Measurements from ENCODE around the gene APOL2.
"Not testable (repeated sequence)": the region's sequence is repeated elsewhere in the genome, so short reads cannot be mapped to it uniquely, and the experiment has no call there.

Gene APOL2

DNA sequence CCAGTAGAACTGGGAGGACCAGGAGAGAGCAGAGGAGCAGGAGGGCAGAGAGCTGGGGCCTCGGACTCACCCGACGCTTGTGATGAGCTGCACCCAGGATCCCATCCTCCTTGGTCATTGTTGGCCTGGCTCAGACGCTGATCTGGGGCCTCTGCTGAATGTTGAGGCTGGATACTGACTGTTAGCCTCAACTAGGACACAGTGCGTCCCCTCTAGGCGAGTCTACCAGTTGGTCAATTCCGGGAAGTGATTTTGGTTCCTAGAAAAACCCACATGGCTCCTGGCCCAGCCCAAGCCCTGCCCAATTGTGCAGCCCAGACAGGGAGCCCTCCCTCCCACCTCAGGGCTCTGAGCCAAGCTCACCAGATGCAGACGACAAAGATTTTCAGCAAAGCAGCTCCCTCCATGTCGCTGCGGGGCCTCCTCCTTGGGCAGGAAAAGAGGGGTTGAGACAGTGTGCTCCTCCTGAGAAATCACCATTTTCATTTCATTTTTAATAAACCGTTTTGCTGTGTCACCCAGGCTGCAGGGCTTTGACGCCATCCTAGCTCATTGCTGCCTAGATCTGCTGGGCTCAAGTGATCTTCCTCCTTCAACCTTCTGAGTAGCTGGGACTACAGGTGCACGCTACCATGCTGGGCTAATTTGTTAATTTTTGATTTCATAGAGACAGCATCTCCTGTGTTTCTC, 37.6 kb downstream of the APOL2 start, which contains the start of gene APOL4:
TSS of gene APOL4 (minus strand) at position 180 of the 690 bp plus-strand sequence. CDS start at position 105, 75 bp downstream.
- H3K27ac ChIP-seq = no peak within 1 kb of the TSS
- TF ChIP-seq, protein P1, sequence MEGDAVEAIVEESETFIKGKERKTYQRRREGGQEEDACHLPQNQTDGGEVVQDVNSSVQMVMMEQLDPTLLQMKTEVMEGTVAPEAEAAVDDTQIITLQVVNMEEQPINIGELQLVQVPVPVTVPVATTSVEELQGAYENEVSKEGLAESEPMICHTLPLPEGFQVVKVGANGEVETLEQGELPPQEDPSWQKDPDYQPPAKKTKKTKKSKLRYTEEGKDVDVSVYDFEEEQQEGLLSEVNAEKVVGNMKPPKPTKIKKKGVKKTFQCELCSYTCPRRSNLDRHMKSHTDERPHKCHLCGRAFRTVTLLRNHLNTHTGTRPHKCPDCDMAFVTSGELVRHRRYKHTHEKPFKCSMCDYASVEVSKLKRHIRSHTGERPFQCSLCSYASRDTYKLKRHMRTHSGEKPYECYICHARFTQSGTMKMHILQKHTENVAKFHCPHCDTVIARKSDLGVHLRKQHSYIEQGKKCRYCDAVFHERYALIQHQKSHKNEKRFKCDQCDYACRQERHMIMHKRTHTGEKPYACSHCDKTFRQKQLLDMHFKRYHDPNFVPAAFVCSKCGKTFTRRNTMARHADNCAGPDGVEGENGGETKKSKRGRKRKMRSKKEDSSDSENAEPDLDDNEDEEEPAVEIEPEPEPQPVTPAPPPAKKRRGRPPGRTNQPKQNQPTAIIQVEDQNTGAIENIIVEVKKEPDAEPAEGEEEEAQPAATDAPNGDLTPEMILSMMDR (IDR thresholded peaks at IDR 0.05) = no peak
- H3K4me3 ChIP-seq (ENCODE audit: low read depth in 1 of 2, low read length in 1 of 2) = no peak within 1 kb of the TSS

DNA sequence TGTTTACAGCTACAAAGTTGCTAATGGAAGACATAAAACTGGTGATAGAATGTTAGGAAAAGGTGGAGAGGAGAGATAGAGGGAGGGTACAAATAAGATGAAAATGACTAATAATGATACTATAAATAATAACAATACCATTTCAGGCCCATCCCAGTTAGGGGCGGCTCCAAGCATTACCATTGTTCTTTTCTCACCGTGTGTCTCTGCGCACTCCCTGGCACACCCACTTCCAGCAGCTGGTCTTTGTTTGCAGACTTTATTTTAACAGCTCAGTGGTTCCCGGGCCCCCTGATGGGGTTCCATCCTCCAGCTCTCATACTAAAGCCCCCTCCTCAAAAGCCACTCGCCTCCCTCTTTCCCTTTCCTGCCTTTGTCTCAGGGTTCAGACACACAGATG, 38.3 kb downstream of the APOL2 start:
- H3K36me3 ChIP-seq; H3K4me3 ChIP-seq (ENCODE audit: low read depth in 1 of 2, low read length in 1 of 2); H3K27ac ChIP-seq; H3K9me3 ChIP-seq; H3K4me1 ChIP-seq (ENCODE audit: control insufficient read depth in 1 of 2, insufficient read depth in 1 of 2, low read depth in 1 of 2, low read length in 1 of 2): not testable (repeated sequence)
- peaks cover 44% of the 10 kb centered on the region for H3K27me3 ChIP-seq

More for the DNA sequence above, 37.6 kb downstream of the APOL2 start, which contains the start of gene APOL4:
- H3K36me3 ChIP-seq = no peaks in the 10 kb centered on the region
- peaks cover 37% of the 10 kb centered on the region for H3K27me3 ChIP-seq
- no peaks in the 10 kb centered on the region for H3K4me1 ChIP-seq (ENCODE audit: control insufficient read depth in 1 of 2, insufficient read depth in 1 of 2, low read depth in 1 of 2, low read length in 1 of 2)
- H3K9me3 ChIP-seq = no peaks in the 10 kb centered on the region

DNA sequence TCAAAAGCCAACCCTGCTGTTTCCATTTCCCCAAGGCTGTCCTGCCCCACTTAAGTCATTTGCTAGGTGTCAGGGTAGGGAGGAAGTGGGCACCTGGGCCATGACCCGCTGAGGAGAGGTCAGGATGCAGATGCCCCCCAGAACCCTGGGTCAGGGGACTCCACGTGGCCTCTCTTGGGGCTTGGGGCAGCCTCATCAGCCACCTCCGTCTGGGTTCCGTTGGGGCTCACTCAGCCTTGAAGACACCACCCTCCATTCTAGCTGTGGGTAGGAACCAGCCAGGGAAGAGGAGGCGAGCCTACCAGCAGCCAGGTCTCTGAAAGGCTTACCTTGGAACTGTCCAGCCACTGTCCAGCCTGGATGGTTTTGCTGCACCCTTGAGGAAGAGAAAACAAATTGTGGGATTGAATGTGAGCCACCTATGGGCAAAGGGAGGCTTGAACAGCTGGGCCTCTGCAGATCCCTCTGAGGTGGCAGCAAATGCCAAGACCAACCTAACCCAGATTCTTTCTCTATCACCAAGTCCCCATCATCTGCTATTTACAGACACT, 40.3 kb downstream of the APOL2 start:
- Histone ChIP-seq H3K36me3 (no peaks in the 10 kb centered on the region), H3K9me3 (no peaks in the 10 kb centered on the region), H3K4me3 (ENCODE audit: low read depth in 1 of 2, low read length in 1 of 2) (no peak overlapping the region), H3K27ac (no peak overlapping the region), H3K4me1 (ENCODE audit: control insufficient read depth in 1 of 2, insufficient read depth in 1 of 2, low read depth in 1 of 2, low read length in 1 of 2) (no peaks in the 10 kb centered on the region), H3K27me3 (peaks cover 45% of the 10 kb centered on the region)
- TF ChIP-seq, protein P1 (IDR thresholded peaks at IDR 0.05) = no peak

DNA sequence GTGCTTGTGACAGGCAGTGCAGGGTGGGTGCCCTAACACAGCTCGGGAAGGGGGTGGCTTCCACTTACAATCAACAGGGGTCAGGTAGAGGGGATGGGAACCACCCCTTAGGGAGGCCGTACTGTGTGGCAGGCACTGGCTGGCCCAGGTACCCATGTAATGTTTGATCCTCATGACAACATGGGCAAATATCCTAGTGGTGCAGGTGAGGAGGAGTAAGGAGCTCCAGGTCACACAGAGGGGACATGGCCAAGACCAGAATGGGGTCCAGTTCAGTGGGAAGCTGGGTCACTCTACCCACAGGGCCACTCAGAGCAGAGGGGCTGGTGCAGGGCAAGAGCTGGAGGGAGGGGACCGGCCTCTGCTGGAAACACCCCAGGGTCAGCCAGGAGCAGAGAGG, 40.8 kb downstream of the APOL2 start:
- no peaks in the 10 kb centered on the region for H3K36me3 ChIP-seq
- H3K27me3 ChIP-seq = peaks cover 43% of the 10 kb centered on the region
- no peak overlapping the region for H3K4me3 ChIP-seq (ENCODE audit: low read depth in 1 of 2, low read length in 1 of 2)
- H3K9me3 ChIP-seq = no peaks in the 10 kb centered on the region
- H3K27ac ChIP-seq = no peak overlapping the region
- H3K4me1 ChIP-seq (ENCODE audit: control insufficient read depth in 1 of 2, insufficient read depth in 1 of 2, low read depth in 1 of 2, low read length in 1 of 2) = no peaks in the 10 kb centered on the region
- TF ChIP-seq, protein P1 (IDR thresholded peaks at IDR 0.05) = no peak

DNA sequence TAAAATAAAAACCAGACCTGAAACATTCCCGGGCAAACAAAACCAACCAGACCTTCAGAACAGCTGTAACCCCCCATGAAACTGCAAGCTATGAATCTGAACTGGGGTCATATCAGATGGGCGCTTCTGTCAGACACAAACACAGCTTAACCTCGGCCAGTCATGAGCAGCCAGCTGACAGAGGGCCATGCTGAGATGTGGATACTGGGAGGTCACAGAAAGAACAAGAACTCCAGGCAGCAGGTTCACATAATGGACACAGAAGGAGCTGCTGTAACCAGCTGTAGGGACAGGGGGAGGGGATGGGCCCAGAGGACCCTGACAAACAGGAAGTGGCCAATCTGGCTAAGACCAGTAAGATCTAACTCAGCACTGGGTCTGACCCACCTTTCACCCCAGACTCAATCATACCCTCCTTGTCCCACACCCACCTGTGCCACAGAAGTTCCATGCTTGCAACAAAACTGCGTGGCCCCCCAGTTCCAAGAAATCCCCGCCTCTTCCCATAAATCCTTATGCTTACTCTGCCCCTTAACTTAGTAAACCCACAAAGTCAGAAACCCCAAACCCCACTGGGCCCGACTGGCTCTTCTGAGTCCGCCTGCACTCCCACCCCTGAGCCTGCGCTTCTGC, 41.7 kb downstream of the APOL2 start:
- H3K27ac ChIP-seq = no peak overlapping the region
- no peaks in the 10 kb centered on the region for H3K4me1 ChIP-seq (ENCODE audit: control insufficient read depth in 1 of 2, insufficient read depth in 1 of 2, low read depth in 1 of 2, low read length in 1 of 2)
- H3K9me3 ChIP-seq = no peaks in the 10 kb centered on the region
- no peaks in the 10 kb centered on the region for H3K36me3 ChIP-seq
- TF ChIP-seq, protein P1 (IDR thresholded peaks at IDR 0.05) = no peak
- H3K4me3 ChIP-seq (ENCODE audit: low read depth in 1 of 2, low read length in 1 of 2) = no peak overlapping the region
- H3K27me3 ChIP-seq = peaks cover 37% of the 10 kb centered on the region

DNA sequence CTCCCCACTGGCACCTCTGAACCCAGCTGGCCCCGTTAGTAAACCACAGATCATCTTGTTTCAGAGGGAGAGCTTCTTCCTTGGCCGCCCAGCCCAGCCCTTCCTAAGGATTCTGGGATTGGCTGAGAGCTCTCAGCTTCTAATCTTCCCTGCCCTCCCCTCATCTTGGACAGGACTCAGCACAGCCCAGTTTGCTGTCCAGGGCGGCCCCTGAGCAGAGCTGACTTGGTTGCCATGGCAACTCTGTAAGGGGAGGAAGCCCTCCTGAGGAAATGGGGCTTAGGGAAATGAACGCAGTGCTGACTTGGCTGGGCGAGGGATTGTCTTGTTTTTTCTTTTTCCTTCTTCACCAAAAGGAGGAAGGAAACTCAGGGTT, 42.3 kb downstream of the APOL2 start:
- no peak overlapping the region for H3K4me3 ChIP-seq (ENCODE audit: low read depth in 1 of 2, low read length in 1 of 2)
- TF ChIP-seq, protein P1 (IDR thresholded peaks at IDR 0.05) = no peak
- H3K4me1 ChIP-seq (ENCODE audit: control insufficient read depth in 1 of 2, insufficient read depth in 1 of 2, low read depth in 1 of 2, low read length in 1 of 2) = no peaks in the 10 kb centered on the region
- H3K9me3 ChIP-seq = no peaks in the 10 kb centered on the region
- H3K27me3 ChIP-seq = peaks cover 34% of the 10 kb centered on the region
- no peak overlapping the region for H3K27ac ChIP-seq
- H3K36me3 ChIP-seq = no peaks in the 10 kb centered on the region

Measured in neutrophil (primary cell).